ENCODE data around the gene CFL1.

Gene CFL1

DNA sequence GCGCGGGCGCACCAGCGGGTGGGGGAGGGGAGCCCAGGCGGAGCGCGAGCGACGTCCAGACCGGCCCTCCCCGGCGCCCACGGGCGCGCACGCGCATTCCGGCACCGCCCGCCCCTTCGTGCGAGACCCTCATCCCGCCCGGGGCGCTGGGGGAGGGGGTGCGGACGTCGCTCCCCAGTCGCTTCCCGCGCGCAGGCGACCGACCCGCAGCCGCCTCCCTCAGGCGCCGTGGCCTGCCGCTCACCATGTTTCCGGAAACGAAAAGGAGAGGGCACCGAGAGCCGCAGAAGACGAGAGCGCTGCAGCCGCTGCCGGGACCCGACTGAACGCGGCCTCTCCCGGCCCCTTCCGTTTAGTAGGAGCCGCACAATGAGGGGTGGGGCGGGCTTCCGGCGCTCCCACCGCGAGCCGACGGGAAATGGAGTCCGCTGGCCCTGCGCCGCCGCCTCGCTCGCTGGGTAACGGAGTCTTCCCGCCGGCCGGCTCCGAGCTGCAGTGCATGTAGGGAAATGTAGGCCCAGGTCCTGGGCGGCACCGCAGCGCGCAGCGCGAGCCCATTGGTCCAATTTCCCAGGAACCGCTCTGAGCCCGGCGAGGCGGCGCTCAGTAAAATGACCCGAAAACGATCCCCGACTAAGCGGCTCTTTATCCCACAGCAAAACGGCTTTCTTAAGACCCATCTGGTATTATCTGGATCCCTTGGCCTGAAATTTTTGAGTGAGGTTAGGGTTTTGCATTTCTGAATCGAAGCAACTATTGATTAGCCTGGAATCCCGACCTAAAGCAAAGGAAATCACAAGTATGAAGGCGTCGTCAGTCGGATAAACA is at the start of gene CFL1:
Gene CFL1, minus strand, starts transcription at position 328 of the 828 bp plus-strand sequence. Its CDS starts 81 bp downstream, at position 247.
- TF ChIP-seq CTCF (IDR thresholded peaks at IDR 0.05; ENCODE audit: low read depth, low read length) = no peak
- H3K4me1 ChIP-seq (ENCODE audit: low read length) = peaks cover 20% of the 10 kb centered on the region
- H3K27me3 ChIP-seq (ENCODE audit: low read depth, low read length) = no peaks in the 10 kb centered on the region
- H2AFZ ChIP-seq (ENCODE audit: low read depth, low read length) = peak within 1 kb of the TSS; percentile 52
- peaks cover 44% of the 10 kb centered on the region for H4K20me1 ChIP-seq (ENCODE audit: insufficient read depth, low read length)
- peak within 1 kb of the TSS; percentile 85 for H3K4me3 ChIP-seq (ENCODE audit: low read length)
- H3K9ac ChIP-seq (ENCODE audit: low read length) = peak within 1 kb of the TSS; percentile 97
- H3K4me2 ChIP-seq (ENCODE audit: low read length) = peak within 1 kb of the TSS; percentile 94
- peaks cover 64% of the 10 kb centered on the region for H3K79me2 ChIP-seq (ENCODE audit: low read length)
- no peaks in the 10 kb centered on the region for H3K9me3 ChIP-seq (ENCODE audit: insufficient read depth, low read length)
- H3K36me3 ChIP-seq (replicated peaks; ENCODE audit: low read depth, low read length) = peaks cover 57% of the 10 kb centered on the region
- peak within 1 kb of the TSS; percentile 92 for H3K27ac ChIP-seq (ENCODE audit: low read length)

GRCh38 chr11:65906602-65907001 is 48.6 kb upstream of the CFL1 start:
- H3K27ac ChIP-seq (ENCODE audit: low read length) = no peak overlapping the region
- H4K20me1 ChIP-seq (ENCODE audit: insufficient read depth, low read length) = no peaks in the 10 kb centered on the region
- peaks cover 39% of the 10 kb centered on the region for H3K27me3 ChIP-seq (ENCODE audit: low read depth, low read length)
- H3K36me3 ChIP-seq (replicated peaks; ENCODE audit: low read depth, low read length) = no peaks in the 10 kb centered on the region
- no peaks in the 10 kb centered on the region for H3K79me2 ChIP-seq (ENCODE audit: low read length)
- no peak overlapping the region for H3K4me2 ChIP-seq (ENCODE audit: low read length)
- no peak overlapping the region for H3K9ac ChIP-seq (ENCODE audit: low read length)
- no peak overlapping the region for H3K4me3 ChIP-seq (ENCODE audit: low read length)
- H2AFZ ChIP-seq (ENCODE audit: low read depth, low read length) = no peak overlapping the region
- TF ChIP-seq EZH2phosphoT487 (IDR thresholded peaks at IDR 0.05; ENCODE audit: low read depth) (no peak), CTCF (IDR thresholded peaks at IDR 0.05; ENCODE audit: low read depth, low read length) (no peak)
- H3K9me3 ChIP-seq (ENCODE audit: insufficient read depth, low read length) = no peaks in the 10 kb centered on the region
- peaks cover 6% of the 10 kb centered on the region for H3K4me1 ChIP-seq (ENCODE audit: low read length)

- H3K27me3 ChIP-seq (ENCODE audit: low read depth, low read length) = peaks cover 40% of the 10 kb centered on the region
These were observed 45.7 kb upstream of the CFL1 start for GRCh38 chr11:65903715-65904114.

More at GRCh38 chr11:65903715-65904114, 45.7 kb upstream of the CFL1 start:
- no peak overlapping the region for H3K9ac ChIP-seq (ENCODE audit: low read length)
- no peaks in the 10 kb centered on the region for H3K9me3 ChIP-seq (ENCODE audit: insufficient read depth, low read length)
- H4K20me1 ChIP-seq (ENCODE audit: insufficient read depth, low read length) = no peaks in the 10 kb centered on the region
- no peak overlapping the region for H3K4me3 ChIP-seq (ENCODE audit: low read length)
- H3K27ac ChIP-seq (ENCODE audit: low read length) = no peak overlapping the region
- H2AFZ ChIP-seq (ENCODE audit: low read depth, low read length) = no peak overlapping the region
- no peaks in the 10 kb centered on the region for H3K4me1 ChIP-seq (ENCODE audit: low read length)
- H3K36me3 ChIP-seq (replicated peaks; ENCODE audit: low read depth, low read length) = no peaks in the 10 kb centered on the region
- no peak overlapping the region for H3K4me2 ChIP-seq (ENCODE audit: low read length)
- TF ChIP-seq EZH2phosphoT487 (IDR thresholded peaks at IDR 0.05; ENCODE audit: low read depth) = no peak
- TF ChIP-seq CTCF (IDR thresholded peaks at IDR 0.05; ENCODE audit: low read depth, low read length) = no peak
- H3K79me2 ChIP-seq (ENCODE audit: low read length) = no peaks in the 10 kb centered on the region
